Hematopoietic multipotent progenitor cell treated with erythropoietin and hydrocortisone succinate and interleukin-3 and kit ligand, for 4 days (in vitro differentiated cells): ENCODE data around the gene AZGP1.
"Not testable (repeated sequence)": the region's sequence is repeated elsewhere in the genome, so short reads cannot be mapped to it uniquely, and the experiment has no call there.

ENCODE experiments used
- DNase-seq: peaks from one replicate; pipeline ENCODE4 v3.0.0-alpha.2; 2015

The AZGP1 gene

DNA sequence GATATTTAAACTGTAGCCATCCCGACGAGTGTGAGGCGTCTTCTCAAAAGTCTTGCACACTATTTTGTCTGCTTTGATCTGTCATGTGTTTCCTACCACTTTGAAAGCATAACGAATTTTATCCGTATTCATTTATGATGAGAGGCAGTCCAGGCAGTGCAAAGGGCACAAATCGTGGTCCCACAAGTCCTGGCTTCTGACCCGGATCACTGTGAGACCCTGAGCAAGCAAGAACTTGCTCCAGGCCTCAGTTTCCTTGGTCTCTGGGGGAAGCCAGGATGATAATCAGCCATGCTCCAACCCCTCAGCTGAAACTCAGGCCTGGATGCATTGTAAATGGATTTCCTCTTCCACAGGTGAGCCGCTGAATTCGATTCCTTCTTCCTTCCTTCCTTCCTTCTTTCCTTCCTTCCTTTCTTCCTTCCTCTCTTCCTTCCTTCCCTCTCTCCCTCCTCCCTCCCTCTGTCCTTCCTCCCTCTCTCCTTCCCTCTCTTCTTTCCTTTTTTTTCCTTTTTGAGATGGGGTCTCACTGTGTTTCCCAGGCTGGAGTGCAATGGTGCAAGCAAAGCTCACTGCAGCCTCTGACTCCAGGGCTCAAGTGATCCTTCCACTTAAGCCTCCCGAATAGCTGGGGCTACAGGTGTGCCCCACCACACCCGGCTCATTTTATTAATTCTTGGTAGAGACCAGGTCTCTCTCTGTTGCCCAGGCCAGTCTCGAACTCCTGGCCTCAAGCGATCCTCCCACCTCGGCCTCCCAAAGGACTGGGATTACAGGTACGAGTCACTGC lies 21.1 kb upstream of the AZGP1 start:
- DNase-seq, result no peak

DNA sequence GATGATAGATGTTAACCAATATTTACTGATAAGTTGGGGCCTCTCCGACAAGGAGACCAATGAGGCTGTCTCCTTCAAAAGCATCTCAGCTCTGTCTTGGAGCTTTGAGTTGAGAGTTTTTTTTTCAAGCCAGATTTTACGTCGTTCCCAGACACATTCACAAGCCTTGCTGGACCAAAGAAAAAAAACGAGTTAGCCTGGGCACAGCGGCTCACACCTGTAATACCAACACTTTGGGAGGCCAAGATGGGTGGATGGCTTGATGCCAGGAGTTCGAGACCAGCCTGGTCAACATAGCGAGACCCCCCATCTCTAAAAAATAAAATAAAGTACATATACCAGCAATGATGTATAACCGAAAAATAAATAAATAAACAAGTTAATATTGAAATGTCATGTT lies 19.0 kb upstream of the AZGP1 start:
- no peak for DNase-seq

GRCh38 chr7:99992330-99993038 lies 16.7 kb upstream of the AZGP1 start:
- peak; percentile 10 for DNase-seq

GRCh38 chr7:99991543-99991942 lies 15.7 kb upstream of the AZGP1 start:
- not testable (repeated sequence) for DNase-seq

GRCh38 chr7:99990460-99990852 lies 14.6 kb upstream of the AZGP1 start:
- no peak for DNase-seq

DNA sequence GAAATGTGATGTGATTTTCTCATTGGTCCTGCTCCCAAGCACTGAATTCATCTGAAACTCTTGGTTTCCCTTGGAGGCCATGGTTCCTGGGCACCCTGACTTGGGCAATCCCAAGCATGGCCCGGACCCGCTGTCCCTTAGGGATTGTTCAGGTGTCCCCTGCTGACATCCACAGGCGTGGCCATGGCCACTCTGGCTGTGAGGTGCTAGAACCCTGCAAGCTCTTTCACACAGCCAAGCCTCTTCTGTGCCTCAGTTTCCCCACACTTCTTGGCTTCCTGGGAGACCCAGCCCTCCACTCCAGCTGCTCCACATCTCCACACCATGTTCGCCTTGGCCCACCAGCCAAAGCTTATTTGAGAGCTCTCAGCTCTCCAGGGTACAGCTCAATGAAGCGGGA lies 12.0 kb upstream of the AZGP1 start:
- DNase-seq, result no peak

GRCh38 chr7:99987306-99987705 lies 11.5 kb upstream of the AZGP1 start:
- not testable (repeated sequence) for DNase-seq

DNA sequence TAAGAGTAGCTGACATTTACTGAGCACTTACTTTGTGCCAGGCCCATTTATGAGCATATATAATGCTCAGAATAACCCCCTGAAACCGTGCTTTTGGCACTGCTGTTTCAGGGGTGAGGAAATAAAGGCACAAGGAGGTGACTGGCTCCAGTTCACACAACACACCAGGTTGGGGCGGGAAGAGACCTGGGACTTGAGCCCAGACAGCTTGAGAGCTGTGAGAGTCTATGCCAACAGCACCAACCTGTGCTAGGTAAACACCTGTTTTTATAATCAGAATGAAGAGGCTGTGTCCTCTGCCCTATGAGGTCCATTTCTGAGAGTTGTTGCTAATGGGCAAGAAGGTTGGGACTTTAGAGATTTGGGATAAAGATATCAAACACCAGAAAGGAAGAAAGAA lies 8.8 kb upstream of the AZGP1 start:
- DNase-seq, result no peak

- not testable (repeated sequence) for DNase-seq
These were observed 5.2 kb upstream of the AZGP1 start for GRCh38 chr7:99981066-99981465.

DNA sequence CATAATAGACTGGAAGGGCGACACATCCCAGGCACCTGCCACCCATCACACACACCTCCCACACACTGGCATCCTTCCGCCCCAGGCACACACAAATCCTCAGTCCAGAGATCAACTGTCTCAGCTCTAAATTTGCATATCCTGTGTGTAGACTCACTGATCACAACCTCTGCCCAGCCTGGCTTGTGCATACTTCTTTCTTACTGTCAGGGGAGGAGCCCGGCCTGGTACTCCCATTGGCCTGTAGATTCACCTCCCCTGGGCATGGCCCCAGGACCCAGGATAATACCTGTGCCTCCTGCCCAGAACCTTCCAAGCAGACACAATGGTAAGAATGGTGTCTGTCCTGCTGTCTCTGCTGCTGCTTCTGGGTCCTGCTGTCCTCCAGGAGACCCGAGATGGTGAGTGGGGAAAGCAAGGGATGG lies 4.6 kb upstream of the AZGP1 start:
- not testable (repeated sequence) for DNase-seq

GRCh38 chr7:99979814-99980225 lies 4.0 kb upstream of the AZGP1 start:
- peak; percentile 35 for DNase-seq

DNA sequence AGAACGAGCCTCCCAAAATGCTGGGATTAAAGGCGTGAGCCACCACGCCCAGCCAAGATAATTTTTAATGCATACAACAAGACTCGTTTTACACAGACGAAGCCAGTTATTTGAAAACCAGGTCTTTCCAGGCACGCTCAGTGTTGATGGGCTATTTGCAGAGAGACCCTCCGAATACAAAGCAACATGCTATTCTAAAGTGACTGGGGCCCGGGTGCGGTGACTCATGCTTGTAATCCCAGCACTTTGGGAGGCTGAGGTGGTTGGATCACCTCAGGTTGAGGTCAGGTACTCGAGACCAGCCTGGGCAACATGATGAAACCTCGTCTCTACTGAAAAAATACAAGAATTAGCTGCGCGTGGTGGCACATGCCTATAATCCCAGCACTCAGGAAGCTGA lies 795 bp upstream of the AZGP1 start:
- DNase-seq, result no peak

GRCh38 chr7:99974681-99975080 lies 1.1 kb downstream of the AZGP1 start:
- DNase-seq, result no peak

- not testable (repeated sequence) for DNase-seq
These were observed 2.0 kb downstream of the AZGP1 start for GRCh38 chr7:99973817-99974216.

DNA sequence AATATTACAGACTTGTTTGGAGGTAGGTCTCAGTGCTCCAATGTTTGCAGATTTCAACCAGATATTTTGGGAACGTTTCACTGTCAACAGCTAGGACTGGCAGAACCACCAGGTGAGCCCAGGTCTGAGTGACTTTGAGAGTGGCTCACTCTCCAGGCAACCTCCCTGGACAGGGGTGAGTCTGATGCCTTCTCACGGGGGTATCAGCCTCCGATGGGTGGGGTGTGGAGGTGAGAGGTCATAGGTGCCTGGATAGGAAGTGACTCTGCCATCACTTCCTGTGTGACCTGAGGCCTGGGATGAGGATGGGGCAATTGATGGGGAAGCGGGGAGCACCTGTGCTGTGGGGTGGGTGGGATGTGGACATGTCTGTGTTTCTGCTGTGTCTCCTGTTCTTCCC lies 4.6 kb downstream of the AZGP1 start:
- DNase-seq, result no peak

GRCh38 chr7:99969813-99970212 lies 6.0 kb downstream of the AZGP1 start:
- not testable (repeated sequence) for DNase-seq

DNA sequence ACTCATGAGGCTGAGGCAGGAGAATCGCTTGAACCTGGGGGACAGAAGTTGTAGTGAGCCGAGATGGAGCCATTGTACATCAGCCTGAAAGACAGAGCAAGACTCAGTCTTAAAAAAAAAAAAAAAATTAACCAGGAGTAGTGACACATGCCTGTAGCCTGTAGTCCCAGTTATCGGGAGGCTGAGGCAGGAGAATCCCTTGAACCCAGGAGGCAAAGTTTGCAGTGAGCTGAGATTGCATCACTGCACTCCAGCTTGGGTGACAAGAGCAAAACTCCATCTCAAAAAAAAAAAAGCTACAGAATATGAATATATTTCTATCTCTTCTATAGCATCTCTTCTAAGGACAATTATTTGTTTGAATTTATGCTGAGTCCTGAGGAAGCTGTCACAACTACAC lies 6.5 kb downstream of the AZGP1 start:
- DNase-seq, result no peak

- no peak for DNase-seq
These were observed 17.1 kb downstream of the AZGP1 start for GRCh38 chr7:99958564-99959227.

- DNase-seq, result no peak
These were observed 20.6 kb downstream of the AZGP1 start for GRCh38 chr7:99955247-99955646.

DNA sequence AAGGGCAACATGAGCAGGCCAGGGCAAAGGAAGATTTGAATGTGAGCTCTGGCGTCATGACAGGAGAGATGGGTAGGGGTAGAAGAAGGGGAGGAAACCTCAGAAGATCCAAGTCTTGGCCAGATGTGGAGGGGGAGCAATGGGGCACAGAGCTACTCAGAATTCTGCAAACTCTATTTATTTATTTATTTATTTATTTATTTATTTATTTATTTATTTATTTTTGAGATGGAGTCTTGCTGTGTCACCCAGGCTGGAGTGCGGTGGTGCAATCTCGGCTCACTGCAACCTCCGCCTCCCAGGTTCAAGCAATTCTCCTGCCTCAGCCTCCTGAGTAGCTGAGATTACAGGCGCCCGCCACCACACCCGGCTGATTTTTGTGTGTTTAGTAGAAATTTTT lies 21.2 kb downstream of the AZGP1 start:
- not testable (repeated sequence) for DNase-seq

DNA sequence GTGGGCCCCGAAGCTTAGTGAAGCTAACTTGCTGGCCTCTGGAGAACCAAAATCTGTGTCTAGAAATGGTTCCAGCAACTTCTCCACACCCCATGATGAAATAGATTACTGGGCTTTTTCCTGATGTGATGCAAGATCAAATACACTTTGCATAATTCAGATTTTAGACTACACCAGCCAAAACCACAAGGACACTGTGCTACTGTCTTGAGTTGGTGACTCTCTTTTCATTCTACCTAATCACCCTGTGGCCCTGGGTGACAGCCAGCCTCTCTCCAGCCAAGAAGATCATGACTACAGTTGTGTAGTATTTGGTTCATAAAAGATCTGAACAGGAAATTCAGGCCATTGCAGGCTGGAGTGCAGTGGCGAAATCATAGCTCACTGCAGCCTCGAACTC lies 22.2 kb downstream of the AZGP1 start:
- peak; percentile 67 for DNase-seq

- DNase-seq, result not testable (repeated sequence)
These were observed 23.2 kb downstream of the AZGP1 start for GRCh38 chr7:99952649-99953048.

DNA sequence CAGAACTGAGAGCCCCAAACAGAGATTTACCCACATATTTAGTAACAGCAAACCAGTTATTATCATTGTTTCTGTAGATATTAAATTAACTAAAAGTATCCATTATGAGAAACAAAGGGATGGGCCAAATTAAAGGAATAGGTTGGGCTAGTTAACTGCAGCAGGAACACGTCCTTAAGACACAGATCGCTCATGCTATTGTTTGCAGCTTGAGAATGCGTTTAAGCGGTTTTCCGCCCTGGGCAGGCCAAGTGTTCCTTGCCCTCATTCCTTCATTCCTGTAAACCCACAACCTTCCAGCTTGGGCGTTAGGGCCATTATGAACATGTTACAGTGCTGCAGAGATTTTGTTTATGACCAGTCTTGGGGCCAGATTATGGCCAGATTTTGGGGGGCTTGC lies 25.0 kb downstream of the AZGP1 start:
- not testable (repeated sequence) for DNase-seq
